GM12878 (cell line): ENCODE measurements around the gene USP5. TPM values are rescaled to one million over a fixed set of nuclear protein-coding genes. Genes with fewer than 3 reads are reported as not detected.

Source experiments
- ATF7 ChIP-seq: fragments of 450-650 bp; IDR thresholded peaks from 2 replicates; pipeline ENCODE4 v1.6.1; 2016; ENCODE audit warnings: low read depth, mild to moderate bottlenecking
- BRCA1 ChIP-seq: IDR thresholded peaks from 2 replicates; pipeline ENCODE4 v1.6.1; 2011; ENCODE audit warnings: low read depth, low read length, improper control_type of control experiment
- CHD4 ChIP-seq: fragments of 200-600 bp; sonication (generic); IDR thresholded peaks from 2 replicates; pipeline ENCODE4 v1.6.1; 2016; ENCODE audit warnings: mild to moderate bottlenecking
- E2F8 ChIP-seq: fragments of 450-650 bp; IDR thresholded peaks from 2 replicates; pipeline ENCODE4 v1.6.1; 2018; ENCODE audit warnings: mild to moderate bottlenecking, low read depth, moderate library complexity; ENCODE audit not compliant: partially characterized antibody
- ESRRA ChIP-seq: IDR thresholded peaks from 2 replicates; pipeline ENCODE4 v1.6.1; 2012; ENCODE audit warnings: mild to moderate bottlenecking, low read length, improper control_type of control experiment
- HSF1 ChIP-seq: fragments of 150-350 bp; IDR thresholded peaks from 2 replicates; pipeline ENCODE4 v1.6.1; 2014; ENCODE audit warnings: mild to moderate bottlenecking, low read depth, low read length
- KDM1A ChIP-seq: fragments of 200-600 bp; sonication (generic); IDR thresholded peaks from 2 replicates; pipeline ENCODE4 v1.6.1; 2016; ENCODE audit warnings: borderline replicate concordance
- MEF2B ChIP-seq: fragments of 450-650 bp; IDR thresholded peaks from 2 replicates; pipeline ENCODE4 v1.6.1; 2018; ENCODE audit warnings: mild to moderate bottlenecking, moderate library complexity; ENCODE audit not compliant: partially characterized antibody, poor library complexity, severe bottlenecking
- NFIC ChIP-seq: IDR thresholded peaks from 2 replicates; pipeline ENCODE4 v1.6.1; 2012; ENCODE audit warnings: low read depth, mild to moderate bottlenecking, inconsistent platforms, low read length, moderate library complexity
- PML ChIP-seq: IDR thresholded peaks from 2 replicates; pipeline ENCODE4 v1.6.1; 2012; ENCODE audit warnings: low read length, inconsistent platforms
- RAD51 ChIP-seq: fragments of 450-650 bp; IDR thresholded peaks from 2 replicates; pipeline ENCODE4 v1.6.1; 2016; ENCODE audit warnings: moderate library complexity, mild to moderate bottlenecking, inconsistent platforms
- RELA ChIP-seq: fragments of 450-650 bp; IDR thresholded peaks from 2 replicates; pipeline ENCODE4 v1.8.0; 2014; ENCODE audit warnings: borderline replicate concordance; ENCODE audit not compliant: partially characterized antibody
- RUNX3 ChIP-seq: IDR thresholded peaks from 2 replicates; pipeline ENCODE4 v1.6.1; 2012; ENCODE audit warnings: low read length, inconsistent platforms
- ZNF384 ChIP-seq: IDR thresholded peaks from 2 replicates; pipeline ENCODE4 v1.6.1; 2012; ENCODE audit warnings: low read depth, mild to moderate bottlenecking, low read length, improper control_type of control experiment, borderline replicate concordance
- polyA plus RNA-seq, 11 experiments: library from polyadenylated mRNA; depleted of rRNA in 4 of 11; unstranded in 6 of 11; stranded (reverse) in 5 of 11; fragments of >200 nt; fragmentation: Nextera tagmentation in 4 of 11; fragmentation: Illumina TruSeq in 1 of 11; extraction: Ambion mirVana in 4 of 11; extraction: Trizol in 1 of 11; gene quantifications; 1 replicate in 1 of 11; 2 replicates in 10 of 11; pipeline versions ENCODE4 v1.2.1 to v1.2.3, GENCODE V29; 2011 to 2016; ENCODE audit warnings: inconsistent platforms in 2 of 11, missing spikeins in 2 of 11, low read depth in 1 of 11
- total RNA-seq, 4 experiments: library from RNA; depleted of rRNA in 3 of 4; stranded (reverse); fragments of >200 nt in 3 of 4; fragmentation: Illumina TruSeq in 1 of 4; extraction: Trizol in 1 of 4; gene quantifications; 2 replicates each; pipeline versions ENCODE4 v1.2.1 to v1.2.3, GENCODE V29; 2013 to 2021
- TF ChIP-seq, protein P1 (sequence below): fragments of 450-650 bp; IDR thresholded peaks from 2 replicates; pipeline ENCODE4 v1.6.1; 2017; ENCODE audit warnings: low read depth, mild to moderate bottlenecking, moderate library complexity
- TF ChIP-seq, protein P2 (sequence below): fragments of 450-650 bp; IDR thresholded peaks from 2 replicates; pipeline ENCODE4 v1.6.1; 2017; ENCODE audit warnings: mild to moderate bottlenecking, low read depth, inconsistent platforms; ENCODE audit not compliant: poor library complexity, severe bottlenecking
- TF ChIP-seq, protein P3 (sequence below): fragments of 450-650 bp; IDR thresholded peaks from 2 replicates; pipeline ENCODE4 v1.6.1; 2016; ENCODE audit warnings: mild to moderate bottlenecking

The USP5 gene
- total and polyA plus RNA-seq, 10 of the 15 experiments (the other 5 are each of a cell fraction or from before 2014, with no cell fraction given), result 2.5 to 124 (median 74.6) TPM

GRCh38 chr12:6872073-6873048, 20.4 kb downstream of the USP5 start (continued):
- TF ChIP-seq HSF1 (no peak), ZNF384 (no peak), ESRRA (no peak), E2F8 (no peak), CHD4 (no peak), MEF2B (no peak), PML (peak; percentile 63), RELA (peak; percentile 16), NFIC (no peak), ATF7 (no peak), BRCA1 (no peak), KDM1A (no peak), RUNX3 (peak; percentile 48), RAD51 (no peak)
- TF ChIP-seq, protein P1, sequence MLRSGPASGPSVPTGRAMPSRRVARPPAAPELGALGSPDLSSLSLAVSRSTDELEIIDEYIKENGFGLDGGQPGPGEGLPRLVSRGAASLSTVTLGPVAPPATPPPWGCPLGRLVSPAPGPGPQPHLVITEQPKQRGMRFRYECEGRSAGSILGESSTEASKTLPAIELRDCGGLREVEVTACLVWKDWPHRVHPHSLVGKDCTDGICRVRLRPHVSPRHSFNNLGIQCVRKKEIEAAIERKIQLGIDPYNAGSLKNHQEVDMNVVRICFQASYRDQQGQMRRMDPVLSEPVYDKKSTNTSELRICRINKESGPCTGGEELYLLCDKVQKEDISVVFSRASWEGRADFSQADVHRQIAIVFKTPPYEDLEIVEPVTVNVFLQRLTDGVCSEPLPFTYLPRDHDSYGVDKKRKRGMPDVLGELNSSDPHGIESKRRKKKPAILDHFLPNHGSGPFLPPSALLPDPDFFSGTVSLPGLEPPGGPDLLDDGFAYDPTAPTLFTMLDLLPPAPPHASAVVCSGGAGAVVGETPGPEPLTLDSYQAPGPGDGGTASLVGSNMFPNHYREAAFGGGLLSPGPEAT, result no peak
- TF ChIP-seq, protein P2, sequence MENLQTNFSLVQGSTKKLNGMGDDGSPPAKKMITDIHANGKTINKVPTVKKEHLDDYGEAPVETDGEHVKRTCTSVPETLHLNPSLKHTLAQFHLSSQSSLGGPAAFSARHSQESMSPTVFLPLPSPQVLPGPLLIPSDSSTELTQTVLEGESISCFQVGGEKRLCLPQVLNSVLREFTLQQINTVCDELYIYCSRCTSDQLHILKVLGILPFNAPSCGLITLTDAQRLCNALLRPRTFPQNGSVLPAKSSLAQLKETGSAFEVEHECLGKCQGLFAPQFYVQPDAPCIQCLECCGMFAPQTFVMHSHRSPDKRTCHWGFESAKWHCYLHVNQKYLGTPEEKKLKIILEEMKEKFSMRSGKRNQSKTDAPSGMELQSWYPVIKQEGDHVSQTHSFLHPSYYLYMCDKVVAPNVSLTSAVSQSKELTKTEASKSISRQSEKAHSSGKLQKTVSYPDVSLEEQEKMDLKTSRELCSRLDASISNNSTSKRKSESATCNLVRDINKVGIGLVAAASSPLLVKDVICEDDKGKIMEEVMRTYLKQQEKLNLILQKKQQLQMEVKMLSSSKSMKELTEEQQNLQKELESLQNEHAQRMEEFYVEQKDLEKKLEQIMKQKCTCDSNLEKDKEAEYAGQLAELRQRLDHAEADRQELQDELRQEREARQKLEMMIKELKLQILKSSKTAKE, result no peak
- TF ChIP-seq, protein P3, sequence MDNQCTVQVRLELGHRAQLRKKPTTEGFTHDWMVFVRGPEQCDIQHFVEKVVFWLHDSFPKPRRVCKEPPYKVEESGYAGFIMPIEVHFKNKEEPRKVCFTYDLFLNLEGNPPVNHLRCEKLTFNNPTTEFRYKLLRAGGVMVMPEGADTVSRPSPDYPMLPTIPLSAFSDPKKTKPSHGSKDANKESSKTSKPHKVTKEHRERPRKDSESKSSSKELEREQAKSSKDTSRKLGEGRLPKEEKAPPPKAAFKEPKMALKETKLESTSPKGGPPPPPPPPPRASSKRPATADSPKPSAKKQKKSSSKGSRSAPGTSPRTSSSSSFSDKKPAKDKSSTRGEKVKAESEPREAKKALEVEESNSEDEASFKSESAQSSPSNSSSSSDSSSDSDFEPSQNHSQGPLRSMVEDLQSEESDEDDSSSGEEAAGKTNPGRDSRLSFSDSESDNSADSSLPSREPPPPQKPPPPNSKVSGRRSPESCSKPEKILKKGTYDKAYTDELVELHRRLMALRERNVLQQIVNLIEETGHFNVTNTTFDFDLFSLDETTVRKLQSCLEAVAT, result no peak
